ENCODE measurements around the gene DDI1.

DNA sequence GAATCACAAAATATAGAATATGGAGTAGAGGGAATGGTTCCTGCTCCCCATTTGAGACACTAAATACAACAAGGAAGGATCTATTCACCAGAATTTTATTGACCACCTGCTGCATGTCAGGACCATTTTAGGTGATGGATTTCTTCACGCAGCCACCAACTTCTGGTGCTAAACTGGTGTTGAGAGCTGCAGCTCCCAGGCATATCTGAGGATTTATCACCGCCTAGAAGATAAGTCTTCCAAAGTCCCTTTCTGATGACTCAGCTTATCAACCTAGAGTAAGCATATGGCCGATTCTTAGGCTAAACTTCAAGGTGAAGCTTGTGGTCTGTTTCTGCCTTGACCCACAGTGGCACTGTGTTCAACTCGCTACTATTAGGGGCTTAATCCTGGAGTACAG, 6.7 kb downstream of the DDI1 start:
- TF ChIP-seq CTCF (conservative IDR thresholded peaks at IDR 0.05; ENCODE audit: low read depth, low read length) (no peak), POLR2A (IDR thresholded peaks at IDR 0.05; ENCODE audit: low read depth, low read length) (no peak), CHD1 (IDR thresholded peaks at IDR 0.05; ENCODE audit: low read depth, low read length) (no peak), BHLHE40 (IDR thresholded peaks at IDR 0.05; ENCODE audit: low read depth, low read length) (no peak), MAZ (IDR thresholded peaks at IDR 0.05; ENCODE audit: borderline replicate concordance, low read depth, low read length) (no peak), RFX5 (IDR thresholded peaks at IDR 0.05; ENCODE audit: low read depth, low read length) (no peak), CEBPB (IDR thresholded peaks at IDR 0.05; ENCODE audit: low read depth, low read length) (no peak), RAD21 (IDR thresholded peaks at IDR 0.05; ENCODE audit: low read length) (no peak), SMC3 (IDR thresholded peaks at IDR 0.05; ENCODE audit: low read depth, low read length) (no peak), MAFK (IDR thresholded peaks at IDR 0.05; ENCODE audit: low read depth, low read length) (peak; percentile 94), RCOR1 (IDR thresholded peaks at IDR 0.05; ENCODE audit: insufficient replicate concordance, low read length) (no peak), USF2 (IDR thresholded peaks at IDR 0.05; ENCODE audit: low read depth, low read length) (no peak)

Measured in IMR-90 (cell line).